ENCODE data around the gene GANAB.

The GANAB gene

GRCh38 chr11:62578541-62578940, 67.9 kb downstream of the GANAB start:
- peaks cover 17% of the 10 kb centered on the region for H3K36me3 ChIP-seq (ENCODE audit: control insufficient read depth, insufficient read depth, low read length)
- no peaks in the 10 kb centered on the region for H3K27me3 ChIP-seq (replicated peaks; ENCODE audit: control insufficient read depth, insufficient read depth, low read length)
- H3K4me3 ChIP-seq (replicated peaks; ENCODE audit: low read depth, low read length): no peak overlapping the region
- no peak for TF ChIP-seq CTCF (IDR thresholded peaks at IDR 0.05; ENCODE audit: insufficient read depth, low read length, poor library complexity, severe bottlenecking)
- DNase-seq (ENCODE audit: extremely low read depth, insufficient read length): no peak

GRCh38 chr11:62577046-62577714, 69.2 kb downstream of the GANAB start:
- TF ChIP-seq CTCF (IDR thresholded peaks at IDR 0.05; ENCODE audit: insufficient read depth, low read length, poor library complexity, severe bottlenecking): no peak

GRCh38 chr11:62575837-62576236, 70.6 kb downstream of the GANAB start:
- DNase-seq (ENCODE audit: extremely low read depth, insufficient read length): no peak
- H3K36me3 ChIP-seq (ENCODE audit: control insufficient read depth, insufficient read depth, low read length): peaks cover 19% of the 10 kb centered on the region
- no peaks in the 10 kb centered on the region for H3K27me3 ChIP-seq (replicated peaks; ENCODE audit: control insufficient read depth, insufficient read depth, low read length)
- TF ChIP-seq CTCF (IDR thresholded peaks at IDR 0.05; ENCODE audit: insufficient read depth, low read length, poor library complexity, severe bottlenecking): no peak
- no peak overlapping the region for H3K4me3 ChIP-seq (replicated peaks; ENCODE audit: low read depth, low read length)

More at GRCh38 chr11:62577046-62577714, 69.2 kb downstream of the GANAB start:
- H3K4me3 ChIP-seq (replicated peaks; ENCODE audit: low read depth, low read length): no peak overlapping the region
- peaks cover 15% of the 10 kb centered on the region for H3K36me3 ChIP-seq (ENCODE audit: control insufficient read depth, insufficient read depth, low read length)
- DNase-seq (ENCODE audit: extremely low read depth, insufficient read length): no peak
- no peaks in the 10 kb centered on the region for H3K27me3 ChIP-seq (replicated peaks; ENCODE audit: control insufficient read depth, insufficient read depth, low read length)

- H3K4me3 ChIP-seq (replicated peaks; ENCODE audit: low read depth, low read length): peak overlapping the region; percentile 71
- no peak for DNase-seq (ENCODE audit: extremely low read depth, insufficient read length)
- H3K36me3 ChIP-seq (ENCODE audit: control insufficient read depth, insufficient read depth, low read length): peaks cover 25% of the 10 kb centered on the region
- no peaks in the 10 kb centered on the region for H3K27me3 ChIP-seq (replicated peaks; ENCODE audit: control insufficient read depth, insufficient read depth, low read length)
- no peak for TF ChIP-seq CTCF (IDR thresholded peaks at IDR 0.05; ENCODE audit: insufficient read depth, low read length, poor library complexity, severe bottlenecking)
Measured at GRCh38 chr11:62575156-62575555, 71.3 kb downstream of the GANAB start.

Data from GM06990 (cell line).